A549 (cell line): Measurements from ENCODE around the gene PLK5. TPM values are rescaled to one million over a fixed set of nuclear protein-coding genes. Genes with fewer than 3 reads are reported as not detected.

ENCODE experiments used
- ATAC-seq, 2 experiments: fragments of 200-7000 bp in 1 of 2; fragments of >200 bp in 1 of 2; cut with Nextera tagmentation in 1 of 2; cut with Tn5 transposase in 1 of 2; 3 replicates each; pipeline versions ENCODE4 v1.8.0 to v1.9.1; 2018 to 2020; ENCODE audit warnings: mild to moderate bottlenecking in 1 of 2, moderate library complexity in 1 of 2
- CTCF ChIA-PET: fragments of 300-600 bp; sonication (Branson Sonifier 250); formaldehyde crosslinking; extraction: SDS; loops from one replicate; lab custom pipeline; 2021; ENCODE audit warnings: antibody characterized with exemption, inconsistent platforms; lab: Yijun Ruan, JAX
- POLR2A ChIA-PET: fragments of 350-600 bp; formaldehyde crosslinking; extraction: SDS; loops from one replicate; lab custom pipeline; 2021; ENCODE audit warnings: antibody characterized with exemption, inconsistent platforms; lab: Yijun Ruan, JAX
- DNase-seq, 2 experiments: peaks; one replicate each; pipeline versions ENCODE4 v3.0.0 to v3.0.0-alpha.2; 2011 to 2016; ENCODE audit warnings: low read depth in 1 of 2, low spot score in 1 of 2
- FAIRE-seq: peaks from 2 replicates; lab custom pipeline; 2011; peaks lifted over from hg19 to GRCh38; lab: Jason Lieb, UNC
- H3K27ac ChIP-seq, 2 experiments: fragments of >200 bp; sonication (Bioruptor Twin); formaldehyde crosslinking; 3 replicates each; pipeline ENCODE4 v1.5.1; 2016 to 2017
- H3K4me1 ChIP-seq: fragments of >200 bp; sonication (Bioruptor Twin); formaldehyde crosslinking; 3 replicates; pipeline ENCODE4 v1.6.1; 2016
- H3K4me2 ChIP-seq: fragments of >200 bp; sonication (Bioruptor Twin); formaldehyde crosslinking; 3 replicates; pipeline ENCODE4 v1.6.1; 2016
- H3K4me3 ChIP-seq: fragments of >200 bp; sonication (Bioruptor Twin); formaldehyde crosslinking; 3 replicates; pipeline ENCODE4 v1.5.1; 2016
- H3K9me3 ChIP-seq: fragments of >200 bp; sonication (Bioruptor Twin); formaldehyde crosslinking; 3 replicates; pipeline ENCODE4 v1.6.1; 2016
- ATOH8 ChIP-seq: fragments of 250-450 bp; sonication (Bioruptor Pico); IDR thresholded peaks from 2 replicates; pipeline ENCODE4 v1.5.0; 2020; ENCODE audit warnings: low read depth, mild to moderate bottlenecking, moderate library complexity
- BCL3 ChIP-seq: fragments of >200 bp; sonication (Bioruptor Twin); formaldehyde crosslinking; IDR thresholded peaks from 3 replicates; pipeline ENCODE4 v1.6.1; 2016
- CBX8 ChIP-seq: fragments of 200-600 bp; sonication (generic); IDR thresholded peaks from 2 replicates; pipeline ENCODE4 v1.6.1; 2016
- CHD2 ChIP-seq: fragments of 150-350 bp; IDR thresholded peaks from 2 replicates; pipeline ENCODE4 v1.6.1; 2014; ENCODE audit warnings: low read length; ENCODE audit not compliant: partially characterized antibody
- CHD4 ChIP-seq: fragments of 200-600 bp; sonication (generic); IDR thresholded peaks from 2 replicates; pipeline ENCODE4 v1.6.1; 2016; ENCODE audit warnings: antibody characterized with exemption, mild to moderate bottlenecking, borderline replicate concordance
- E2F6 ChIP-seq: IDR thresholded peaks from 2 replicates; pipeline ENCODE4 v1.6.1; 2012; ENCODE audit warnings: low read depth, borderline replicate concordance
- ESRRA ChIP-seq: fragments of 150-350 bp; IDR thresholded peaks from 2 replicates; pipeline ENCODE4 v1.6.1; 2014; ENCODE audit warnings: mild to moderate bottlenecking, low read length, borderline replicate concordance
- FOSL2 ChIP-seq, 2 experiments: fragments of 450-650 bp in 1 of 2; fragments of >200 bp in 1 of 2; sonication (Bioruptor Twin) in 1 of 2; formaldehyde crosslinking; IDR thresholded peaks; 2 replicates each; pipeline versions ENCODE4 v1.5.0 to v1.6.1; 2016 to 2020; ENCODE audit warnings: mild to moderate bottlenecking in 1 of 2, moderate library complexity in 1 of 2
- HES2 ChIP-seq: fragments of >200 bp; sonication (Bioruptor Twin); formaldehyde crosslinking; IDR thresholded peaks from 2 replicates; pipeline ENCODE4 v1.6.1; 2016
- JUNB ChIP-seq: fragments of >200 bp; sonication (Bioruptor Twin); formaldehyde crosslinking; IDR thresholded peaks from 2 replicates; pipeline ENCODE4 v1.6.1; 2016
- KDM1A ChIP-seq: fragments of 200-600 bp; sonication (generic); IDR thresholded peaks from 2 replicates; pipeline ENCODE4 v1.6.1; 2016; ENCODE audit warnings: low read depth, mild to moderate bottlenecking
- KDM5A ChIP-seq: fragments of 200-600 bp; sonication (generic); IDR thresholded peaks from 2 replicates; pipeline ENCODE4 v1.6.1; 2016; ENCODE audit warnings: antibody characterized with exemption, mild to moderate bottlenecking
- MYC ChIP-seq: IDR thresholded peaks from 2 replicates; pipeline ENCODE4 v1.6.1; 2012; ENCODE audit warnings: mild to moderate bottlenecking, inconsistent platforms, low read length, improper control_type of control experiment, borderline replicate concordance
- POLR2A ChIP-seq: IDR thresholded peaks from 2 replicates; pipeline ENCODE4 v1.6.1; 2012; ENCODE audit warnings: mild to moderate bottlenecking, low read length
- REST ChIP-seq: fragments of 200-600 bp; sonication (generic); IDR thresholded peaks from 2 replicates; pipeline ENCODE4 v1.6.1; 2016; ENCODE audit warnings: antibody characterized with exemption, mild to moderate bottlenecking, moderate library complexity
- RFX5 ChIP-seq: fragments of 450-650 bp; IDR thresholded peaks from 2 replicates; pipeline ENCODE4 v1.7.1; 2014; ENCODE audit warnings: antibody characterized with exemption, mild to moderate bottlenecking, moderate library complexity
- SMC3 ChIP-seq: fragments of >200 bp; sonication (Bioruptor Twin); formaldehyde crosslinking; IDR thresholded peaks from 3 replicates; pipeline ENCODE4 v1.6.1; 2018; ENCODE audit warnings: inconsistent platforms
- ZC3H11A ChIP-seq: fragments of 450-650 bp; IDR thresholded peaks from 2 replicates; pipeline ENCODE4 v1.6.1; 2014; ENCODE audit warnings: antibody characterized with exemption, mild to moderate bottlenecking
- ZSCAN20 ChIP-seq: fragments of 250-450 bp; sonication (Bioruptor Pico); IDR thresholded peaks from 2 replicates; pipeline ENCODE4 v1.8.0; 2022; ENCODE audit warnings: mild to moderate bottlenecking, moderate library complexity
- WGBS: methylation state at CpG from one replicate; pipeline ENCODE4 v1.1.6; 2017; ENCODE audit errors: missing lambda C conversion rate; 5-methylcytosine and 5-hydroxymethylcytosine counted together
- polyA plus RNA-seq, 4 experiments: library from polyadenylated mRNA; depleted of rRNA in 3 of 4; stranded (reverse); fragments of >200 nt; fragmentation: RNase III in 1 of 4; extraction: RNeasy Plus Mini Kit Qiagen cat#74134 plus additional on column Dnase treatment in 1 of 4; gene quantifications; 2 replicates in 3 of 4; 3 replicates in 1 of 4; pipeline ENCODE4 v1.2.3, GENCODE V29; 2011 to 2017

The PLK5 gene
- polyA plus RNA-seq, 2 of the 4 experiments (the other 2 are of a cell fraction): not detected

GRCh38 chr19:1533510-1534150, 9.8 kb downstream of the PLK5 start:
- ATAC-seq: peak; percentile 44 to 49; a peak in 3 of 6 replicates
- H3K27ac ChIP-seq: no peak overlapping the region
- POLR2A ChIA-PET: no interaction called here

More at GRCh38 chr19:1533510-1534150, 9.8 kb downstream of the PLK5 start:
- 0 out of 3 replicates have a peak, but pooled peaks cover 3% of the 10 kb centered on the region for H3K9me3 ChIP-seq
- TF ChIP-seq MYC: no peak
- TF ChIP-seq KDM5A: no peak
- no peak for TF ChIP-seq JUNB
- no peak for TF ChIP-seq RFX5
- no peak for TF ChIP-seq CBX8
- no peak for TF ChIP-seq CHD4
- TF ChIP-seq ZSCAN20 (CRISPR knock-in tag): no peak
- TF ChIP-seq POLR2A: no peak
- TF ChIP-seq SMC3: no peak
- no peak for TF ChIP-seq REST
- no peak for TF ChIP-seq BCL3
- no peak for TF ChIP-seq FOSL2 (IDR thresholded peaks at IDR 0.05)
- TF ChIP-seq FOSL2 (CRISPR knock-in tag; IDR thresholded peaks at IDR 0.05): no peak
- no peak for TF ChIP-seq KDM1A
- TF ChIP-seq ATOH8 (CRISPR knock-in tag): no peak
- TF ChIP-seq E2F6: no peak
- TF ChIP-seq HES2: no peak
- no peak for TF ChIP-seq ESRRA
- TF ChIP-seq CHD2: no peak
- no peak for TF ChIP-seq ZC3H11A
- no peak overlapping the region for H3K4me2 ChIP-seq
- CTCF ChIA-PET: interaction anchor here (1.0 to 3.4 kb wide), 3 partner anchors 8 to 33 kb away, joined by 3 to 19 read pairs (median 6); no protein-coding TSS in a partner anchor
- H3K4me3 ChIP-seq: no peak overlapping the region
- H3K4me1 ChIP-seq: no peaks in the 10 kb centered on the region
- 75% methylated on average over 4 of the region's 23 CpGs for WGBS
- DNase-seq (no peak), FAIRE-seq (no peak)
